Panc1 (cell line): ENCODE data around the gene THADA. TPM values are rescaled to one million over a fixed set of nuclear protein-coding genes. Genes with fewer than 3 reads are reported as not detected.

Source experiments
- ATAC-seq: fragments of 200-7000 bp; cut with Tn5 transposase; 2 replicates; pipeline ENCODE4 v1.9.1; 2020; ENCODE audit warnings: mild to moderate bottlenecking, moderate library complexity
- BruUV-seq: library from RNA; stranded (reverse); fragments of 400-500 nt; replicated peaks from 2 replicates; lab custom pipeline; 2021; lab: Mats Ljungman, UMichigan
- CTCF ChIA-PET: fragments of 300-600 bp; sonication (Branson Sonifier 250); formaldehyde crosslinking; loops from one replicate; lab custom pipeline; 2022; ENCODE audit warnings: antibody characterized with exemption; lab: Charles Lee
- POLR2A ChIA-PET: fragments of 300-600 bp; sonication (Branson Sonifier 250); formaldehyde crosslinking; loops from one replicate; lab custom pipeline; 2022; ENCODE audit warnings: antibody characterized with exemption; lab: Charles Lee
- DNase-seq: peaks from one replicate; pipeline ENCODE4 v3.0.0-alpha.2; 2010; ENCODE audit warnings: low read depth, low spot score
- H3K27ac ChIP-seq: 2 replicates; pipeline ENCODE4 v1.5.1; 2011; ENCODE audit warnings: mild to moderate bottlenecking, low read length, inconsistent platforms
- H3K27me3 ChIP-seq: fragments of 200-500 bp; sonication (Bioruptor generic); 2 replicates; pipeline ENCODE4 v1.6.0; 2014; ENCODE audit warnings: low read length, inconsistent platforms; ENCODE audit not compliant: control insufficient read depth, insufficient read depth
- H3K36me3 ChIP-seq: fragments of 200-500 bp; sonication (Bioruptor generic); 2 replicates; pipeline ENCODE4 v1.5.1; 2014; ENCODE audit warnings: inconsistent platforms, mild to moderate bottlenecking, low read length, moderate library complexity; ENCODE audit not compliant: control insufficient read depth, insufficient read depth
- H3K4me1 ChIP-seq: 2 replicates; pipeline ENCODE4 v1.5.1; 2011; ENCODE audit warnings: inconsistent platforms, mild to moderate bottlenecking, low read length, moderate library complexity; ENCODE audit not compliant: control insufficient read depth, insufficient read depth
- H3K4me3 ChIP-seq, 2 experiments: 2 replicates each; pipeline ENCODE4 v1.5.1; 2011 to 2012; ENCODE audit warnings: low read depth in 2 of 2, low read length in 2 of 2, mild to moderate bottlenecking in 2 of 2, inconsistent platforms in 1 of 2, moderate library complexity in 1 of 2
- H3K9me3 ChIP-seq: fragments of 200-500 bp; sonication (Bioruptor generic); 2 replicates; pipeline ENCODE4 v1.5.1; 2014; ENCODE audit warnings: low read depth, mild to moderate bottlenecking, inconsistent platforms, low read length, moderate library complexity; ENCODE audit not compliant: control insufficient read depth, insufficient read depth
- CTCF ChIP-seq: fragments of 450-650 bp; IDR thresholded peaks from 2 replicates; pipeline ENCODE4 v1.5.1; 2017; ENCODE audit warnings: mild to moderate bottlenecking
- POLR2AphosphoS5 ChIP-seq: IDR thresholded peaks from 2 replicates; pipeline ENCODE4 v1.6.1; 2012; ENCODE audit warnings: mild to moderate bottlenecking, low read depth, low read length, moderate library complexity
- REST ChIP-seq, 2 experiments: IDR thresholded peaks; 2 replicates each; pipeline ENCODE4 v1.6.1; 2011 to 2012; ENCODE audit warnings: low read depth in 2 of 2, control low read depth in 1 of 2, low read length in 1 of 2, mild to moderate bottlenecking in 1 of 2, moderate library complexity in 1 of 2; ENCODE audit not compliant: insufficient read depth in 1 of 2
- SIN3A ChIP-seq: IDR thresholded peaks from 2 replicates; pipeline ENCODE4 v1.6.1; 2012; ENCODE audit warnings: low read depth, mild to moderate bottlenecking, low read length, moderate library complexity, borderline replicate concordance; ENCODE audit not compliant: insufficient read depth
- TCF7L2 ChIP-seq: IDR thresholded peaks from 2 replicates; pipeline ENCODE4 v1.6.1; 2011; ENCODE audit warnings: mild to moderate bottlenecking, low read depth, low read length, inconsistent platforms
- in situ Hi-C: cut with HindIII; loops from 2 replicates; pipeline ENCODE4 v1.10.0; 2016; ENCODE audit warnings: low sequenced_read_pairs, low pct_unique_long_range_greater_than_20kb
- intact Hi-C: fragments of 100-400 bp; cut with micrococcal nuclease; formaldehyde crosslinking; loops from one replicate; pipeline ENCODE4 v1.10.0; 2022; ENCODE audit not compliant: unreplicated experiment
- total RNA-seq: library from RNA; stranded (reverse); gene quantifications from one replicate; pipeline ENCODE4 v1.2.1, GENCODE V29; 2021; ENCODE audit not compliant: unreplicated experiment

The THADA gene
- total RNA-seq, 1 experiment from 2014 or later: 37.2 TPM

DNA sequence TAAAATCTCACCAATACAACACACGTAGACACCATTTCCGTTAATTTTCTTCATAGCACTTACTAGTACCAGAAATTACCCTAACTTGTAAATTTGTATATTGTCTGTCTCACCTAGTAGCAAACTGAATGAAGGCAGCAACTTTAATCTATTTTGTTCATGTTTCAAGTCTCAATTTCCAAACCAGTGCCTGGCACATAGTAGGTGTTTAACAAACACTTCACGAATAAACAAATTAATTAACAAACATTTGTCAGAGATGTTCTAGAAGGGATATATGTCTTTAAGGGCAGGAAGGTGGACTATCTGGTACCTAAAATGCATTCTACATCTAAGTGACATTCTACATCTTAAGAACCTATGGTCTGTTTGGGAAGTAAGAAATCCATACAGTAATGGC is 963 bp downstream of the THADA start:
- H3K4me1 ChIP-seq: peaks cover 8% of the 10 kb centered on the region
- no peaks in the 10 kb centered on the region for H3K27me3 ChIP-seq
- POLR2A ChIA-PET: no interaction called here
- in situ Hi-C loops (no loop called here), intact Hi-C loops (no loop called here)
- TSS peak; percentile 85 for BruUV-seq
- H3K9me3 ChIP-seq: no peaks in the 10 kb centered on the region
- H3K27ac ChIP-seq: peak overlapping the region; percentile 98
- H3K4me3 ChIP-seq: peak overlapping the region; percentile 95 to 97
- TF ChIP-seq CTCF (no peak), TCF7L2 (no peak), SIN3A (no peak), POLR2AphosphoS5 (no peak), REST (IDR thresholded peaks at IDR 0.05; ENCODE audit: insufficient read depth in 1 of 2, low read depth in 2 of 2, low read length in 1 of 2) (no peak)
- CTCF ChIA-PET: no interaction called here
- no peak for DNase-seq
- H3K36me3 ChIP-seq: peaks cover 14% of the 10 kb centered on the region
- ATAC-seq: no peak

GRCh38 chr2:43593254-43593653 is 2.6 kb downstream of the THADA start:
- ChIA-PET CTCF (no interaction called here), POLR2A (interaction anchor here (0.6 kb wide), 1 partner anchor 12 kb away, joined by 4 read pairs; no protein-coding TSS in a partner anchor)
- Histone ChIP-seq H3K27me3 (no peaks in the 10 kb centered on the region), H3K36me3 (peaks cover 19% of the 10 kb centered on the region), H3K27ac (no peak overlapping the region), H3K4me3 (no peak overlapping the region), H3K4me1 (peaks cover 8% of the 10 kb centered on the region), H3K9me3 (no peaks in the 10 kb centered on the region)
- ATAC-seq: no peak
- in situ Hi-C loops (no loop called here), intact Hi-C loops (no loop called here)
- DNase-seq: no peak
- no TSS peak for BruUV-seq
- no peak for TF ChIP-seq TCF7L2
- no peak for TF ChIP-seq REST (IDR thresholded peaks at IDR 0.05; ENCODE audit: insufficient read depth in 1 of 2, low read depth in 2 of 2, low read length in 1 of 2)
- no peak for TF ChIP-seq CTCF
- TF ChIP-seq POLR2AphosphoS5: no peak
- no peak for TF ChIP-seq SIN3A
